Measurements from ENCODE around the gene OR56A5. TPM values are rescaled to one million over a fixed set of nuclear protein-coding genes. Genes with fewer than 3 reads are reported as not detected.

Gene OR56A5
- total RNA-seq, 4 donors from 2014 or later = 0.84 TPM; not detected in 3

DNA sequence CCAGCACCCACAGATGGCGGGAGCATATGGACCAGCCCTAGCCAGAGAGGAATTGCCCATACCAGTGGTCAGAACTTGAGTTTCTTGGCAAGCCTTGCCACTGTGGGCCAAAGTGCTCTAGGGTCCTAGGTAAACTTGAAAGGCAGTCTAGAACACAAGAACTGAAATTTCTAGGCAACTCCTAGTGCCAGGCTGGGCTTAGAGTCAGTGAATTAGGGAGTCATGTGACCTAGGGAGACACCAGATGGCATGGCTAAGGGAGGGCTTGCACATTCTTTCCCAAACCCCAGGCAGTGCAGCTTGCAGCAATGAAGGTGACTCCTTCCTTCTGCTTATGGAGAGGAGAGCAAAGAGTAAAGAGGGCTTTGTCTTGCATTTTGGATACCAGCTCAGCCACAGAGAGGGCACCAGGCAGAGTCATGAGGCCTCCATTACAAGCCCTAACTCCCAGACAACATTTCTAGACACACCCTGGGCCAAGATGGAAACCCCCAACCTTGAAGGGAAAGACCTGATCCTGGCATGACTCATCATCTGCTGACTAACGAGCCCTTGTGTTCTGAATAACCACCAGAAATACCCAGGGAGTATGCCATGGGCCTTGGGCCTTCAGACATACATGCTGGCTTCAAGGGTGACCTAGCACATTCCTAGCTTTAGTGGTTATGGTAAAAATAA is 45.4 kb downstream of the OR56A5 start:
- no peak overlapping the region for H3K4me3 ChIP-seq (ENCODE audit: low read depth, poor library complexity, severe bottlenecking)
- no peak for DNase-seq (ENCODE audit: low spot score in 2 of 2)
- 56 to 60% methylated on average over 2 of the region's 2 CpGs for WGBS, 2 donors
- intact Hi-C loops (cut with DNase I; ENCODE audit: low total_unique reads) = no loop called here
- no peak for TF ChIP-seq POLR2A (IDR thresholded peaks at IDR 0.05)
- TF ChIP-seq, protein P1, sequence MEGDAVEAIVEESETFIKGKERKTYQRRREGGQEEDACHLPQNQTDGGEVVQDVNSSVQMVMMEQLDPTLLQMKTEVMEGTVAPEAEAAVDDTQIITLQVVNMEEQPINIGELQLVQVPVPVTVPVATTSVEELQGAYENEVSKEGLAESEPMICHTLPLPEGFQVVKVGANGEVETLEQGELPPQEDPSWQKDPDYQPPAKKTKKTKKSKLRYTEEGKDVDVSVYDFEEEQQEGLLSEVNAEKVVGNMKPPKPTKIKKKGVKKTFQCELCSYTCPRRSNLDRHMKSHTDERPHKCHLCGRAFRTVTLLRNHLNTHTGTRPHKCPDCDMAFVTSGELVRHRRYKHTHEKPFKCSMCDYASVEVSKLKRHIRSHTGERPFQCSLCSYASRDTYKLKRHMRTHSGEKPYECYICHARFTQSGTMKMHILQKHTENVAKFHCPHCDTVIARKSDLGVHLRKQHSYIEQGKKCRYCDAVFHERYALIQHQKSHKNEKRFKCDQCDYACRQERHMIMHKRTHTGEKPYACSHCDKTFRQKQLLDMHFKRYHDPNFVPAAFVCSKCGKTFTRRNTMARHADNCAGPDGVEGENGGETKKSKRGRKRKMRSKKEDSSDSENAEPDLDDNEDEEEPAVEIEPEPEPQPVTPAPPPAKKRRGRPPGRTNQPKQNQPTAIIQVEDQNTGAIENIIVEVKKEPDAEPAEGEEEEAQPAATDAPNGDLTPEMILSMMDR (IDR thresholded peaks at IDR 0.05) = no peak

Other genes with a start within 250 kb of the OR56A5 start
- gene OR56B1, start 232.0 kb downstream of the OR56A5 start, total RNA-seq = under 1 TPM in 1 of 4 donors, not detected in 3; 0.29 TPM
- gene OR52N4, start 214.3 kb downstream of the OR56A5 start, total RNA-seq = not detected
- gene OR52N5, start 185.1 kb downstream of the OR56A5 start, total RNA-seq = not detected
- gene OR52N1, start 177.2 kb downstream of the OR56A5 start, total RNA-seq = not detected
- not detected for gene OR52N2, start 159.6 kb downstream of the OR56A5 start, total RNA-seq
- gene OR52E6, start 126.6 kb downstream of the OR56A5 start, total RNA-seq = not detected
- gene OR52E8, start 110.8 kb downstream of the OR56A5 start, total RNA-seq = not detected
- gene OR52E4, start 87.9 kb downstream of the OR56A5 start, total RNA-seq = not detected
- not detected for gene OR52E5, start 75.3 kb downstream of the OR56A5 start, total RNA-seq
- not detected for gene OR56A3, start 26.2 kb downstream of the OR56A5 start, total RNA-seq
- under 1 TPM in 1 of 4 donors, not detected in 3; 0.57 TPM for gene OR52L1, start 18.5 kb upstream of the OR56A5 start, total RNA-seq
- gene OR56A4, start 38.5 kb upstream of the OR56A5 start, total RNA-seq = under 1 TPM in 2 of 4 donors, not detected in 2; 0.08 to 0.11 TPM
- gene OR56A1, start 62.3 kb upstream of the OR56A5 start, total RNA-seq = under 1 TPM in 3 of 4 donors, not detected in 1; 0.10 to 0.19 (median 0.12) TPM
- not detected for gene OR56B4, start 139.2 kb upstream of the OR56A5 start, total RNA-seq
- gene OR52B2, start 201.8 kb upstream of the OR56A5 start, total RNA-seq = not detected
- gene OR52W1, start 230.7 kb upstream of the OR56A5 start, total RNA-seq = not detected
- not detected for gene C11orf42, start 237.1 kb upstream of the OR56A5 start, total RNA-seq